ENCODE data around the gene TMEM214. TPM values are rescaled to one million over a fixed set of nuclear protein-coding genes. Genes with fewer than 3 reads are reported as not detected.

The TMEM214 gene
- total RNA-seq, 1 experiment from 2014 or later = 55.3 TPM

- Mint-ChIP-seq H3K4me1 (peaks cover 0 to 2% of the 10 kb centered on the region in 2 experiments; a peak in 1 of 4 replicates), H3K9me3 (no peaks in the 10 kb centered on the region), H3K36me3 (ENCODE audit: insufficient read depth in 1 of 3, low read depth in 3 of 3) (no peaks in the 10 kb centered on the region), H3K27ac (no peak overlapping the region), H3K27me3 (ENCODE audit: low read depth) (peaks cover 11% of the 10 kb centered on the region), H3K4me3 (no peak overlapping the region)
- H2BK5ac ChIP-seq (ENCODE audit: insufficient read length, low read length) = no peak overlapping the region
- no peak overlapping the region for H3K4ac ChIP-seq (ENCODE audit: low read depth, low read length)
- no peak overlapping the region for H3K4me2 ChIP-seq (ENCODE audit: insufficient read depth, insufficient read length, low read length)
- H4K5ac ChIP-seq (ENCODE audit: insufficient read length, low read depth, low read length) = no peak overlapping the region
- H3K56ac ChIP-seq (ENCODE audit: insufficient read length, low read depth, low read length) = no peak overlapping the region
- H3K79me1 ChIP-seq (ENCODE audit: insufficient read depth, low read depth, low read length, poor library complexity, severe bottlenecking) = no peaks in the 10 kb centered on the region
- no peak overlapping the region for H3T11ph ChIP-seq (ENCODE audit: low read length)
- TF ChIP-seq CTCF (conservative IDR thresholded peaks at IDR 0.05) = no peak
- H2BK120ac ChIP-seq (ENCODE audit: low read depth, low read length, poor library complexity, severe bottlenecking) = no peak overlapping the region
- no CpG with 5 or more reads among the region's 3 CpGs for WGBS (ENCODE audit: extremely low coverage, insufficient read length, low lambda C conversion rate)
- no peaks in the 10 kb centered on the region for H3K9me3 ChIP-seq (ENCODE audit: control insufficient read depth, low read depth, low read length)
- no peak overlapping the region for H4K8ac ChIP-seq (replicated peaks; ENCODE audit: insufficient read length, low read depth, low read length)
- no peaks in the 10 kb centered on the region for H3K4me1 ChIP-seq (ENCODE audit: insufficient read depth, low read length)
- H2BK12ac ChIP-seq (ENCODE audit: insufficient read length, low read depth, low read length) = no peak overlapping the region
- no peak overlapping the region for H3K14ac ChIP-seq (ENCODE audit: insufficient read depth, low read length)
- no peak overlapping the region for H2AFZ ChIP-seq (ENCODE audit: low read length)
- H2BK15ac ChIP-seq (ENCODE audit: low read depth, low read length) = no peak overlapping the region
- DNase-seq = no peak
- H3K9ac ChIP-seq (ENCODE audit: extremely low read depth, insufficient read length, low read length) = no peak overlapping the region
- no peak overlapping the region for H4K91ac ChIP-seq (ENCODE audit: insufficient read length, low read depth, low read length)
- no peaks in the 10 kb centered on the region for H3K79me2 ChIP-seq (ENCODE audit: insufficient read depth, low read length)
- no peak overlapping the region for H3K23ac ChIP-seq (ENCODE audit: insufficient read length, low read depth, low read length)
- no peak overlapping the region for H2AK5ac ChIP-seq (ENCODE audit: insufficient read length, low read length)
- H3K27ac ChIP-seq (ENCODE audit: insufficient read length, low read depth, low read length) = no peak overlapping the region
- no peaks in the 10 kb centered on the region for H4K20me1 ChIP-seq (ENCODE audit: control insufficient read depth, insufficient read depth, insufficient read length)
- H3K23me2 ChIP-seq (ENCODE audit: insufficient read length, low read depth, low read length, poor library complexity, severe bottlenecking) = no peaks in the 10 kb centered on the region
- no peak overlapping the region for H3K18ac ChIP-seq (ENCODE audit: insufficient read length, low read depth, low read length)
- H3K27me3 ChIP-seq (ENCODE audit: insufficient read depth, low read length) = no peaks in the 10 kb centered on the region
- no peak overlapping the region for H2BK20ac ChIP-seq (ENCODE audit: low read depth, low read length, poor library complexity, severe bottlenecking)
Observed at GRCh38 chr2:26983746-26984145, 49.0 kb upstream of the TMEM214 start.
